A673 (cell line): ENCODE data around the gene GRIN2A. TPM values are rescaled to one million over a fixed set of nuclear protein-coding genes. Genes with fewer than 3 reads are reported as not detected.

Source experiments
- BruUV-seq: library from RNA; stranded (reverse); fragments of 400-500 nt; replicated peaks from 2 replicates; lab custom pipeline; 2021; lab: Mats Ljungman, UMichigan
- CTCF ChIA-PET: fragments of 300-600 bp; sonication (Branson Sonifier 250); formaldehyde crosslinking; loops from one replicate; lab custom pipeline; 2022; ENCODE audit warnings: antibody characterized with exemption; lab: Charles Lee
- POLR2A ChIA-PET: fragments of 300-600 bp; sonication (Branson Sonifier 250); formaldehyde crosslinking; loops from one replicate; lab custom pipeline; 2022; ENCODE audit warnings: antibody characterized with exemption; ENCODE audit not compliant: low non-redundant PET; lab: Charles Lee
- DNase-seq: peaks from one replicate; pipeline ENCODE4 v3.0.0-alpha.2; 2015; ENCODE audit warnings: low spot score
- H3K27ac ChIP-seq: fragments of 200-600 bp; sonication (generic); 2 replicates; pipeline ENCODE4 v1.5.1; 2016; ENCODE audit warnings: mixed run types, low read depth, mild to moderate bottlenecking, mixed read lengths, antibody characterized with exemption, low read length; ENCODE audit not compliant: poor library complexity, severe bottlenecking
- H3K27me3 ChIP-seq: fragments of 200-600 bp; sonication (generic); replicated peaks from 2 replicates; pipeline ENCODE4 v1.6.1; 2017; ENCODE audit warnings: mixed run types, low read depth, mild to moderate bottlenecking, mixed read lengths, antibody characterized with exemption, low read length; ENCODE audit not compliant: insufficient read depth, poor library complexity
- H3K36me3 ChIP-seq: fragments of 200-600 bp; sonication (generic); 2 replicates; pipeline ENCODE4 v1.6.1; 2016; ENCODE audit warnings: mixed run types, mild to moderate bottlenecking, mixed read lengths, antibody characterized with exemption, low read length; ENCODE audit not compliant: insufficient read depth, poor library complexity, severe bottlenecking
- H3K4me1 ChIP-seq: fragments of 200-600 bp; sonication (generic); 2 replicates; pipeline ENCODE4 v1.6.1; 2017; ENCODE audit warnings: mixed run types, mild to moderate bottlenecking, mixed read lengths, antibody characterized with exemption, low read length; ENCODE audit not compliant: insufficient read depth, poor library complexity, severe bottlenecking
- H3K4me3 ChIP-seq: fragments of 200-600 bp; sonication (generic); 2 replicates; pipeline ENCODE4 v1.5.1; 2016; ENCODE audit warnings: low read depth, mixed run types, mild to moderate bottlenecking, mixed read lengths, low read length; ENCODE audit not compliant: poor library complexity, severe bottlenecking
- H3K9me3 ChIP-seq: fragments of 200-600 bp; sonication (generic); 2 replicates; pipeline ENCODE4 v1.6.1; 2016; ENCODE audit warnings: mixed run types, low read depth, mild to moderate bottlenecking, mixed read lengths, antibody characterized with exemption, low read length; ENCODE audit not compliant: poor library complexity, severe bottlenecking
- CTCF ChIP-seq: fragments of 300-800, 200-600 bp; sonication (generic); conservative IDR thresholded peaks from 2 replicates; pipeline ENCODE4 v1.5.1; 2017; ENCODE audit warnings: low read depth, mild to moderate bottlenecking, antibody characterized with exemption, low read length, moderate library complexity, mixed read lengths
- EZH2 ChIP-seq: fragments of 200-600 bp; sonication (generic); IDR thresholded peaks from 2 replicates; pipeline ENCODE4 v1.6.1; 2017; ENCODE audit warnings: borderline replicate concordance, low read depth, mild to moderate bottlenecking, mixed read lengths, antibody characterized with exemption, low read length; ENCODE audit not compliant: poor library complexity, severe bottlenecking
- intact Hi-C: fragments of 100-400 bp; cut with micrococcal nuclease; formaldehyde crosslinking; loops from one replicate; pipeline ENCODE4 v1.10.0; 2022; ENCODE audit not compliant: unreplicated experiment
- total RNA-seq: library from RNA; stranded (reverse); gene quantifications from 2 replicates; pipeline ENCODE4 v1.2.3, GENCODE V29; 2021

GRIN2A gene
- total RNA-seq, 1 experiment from 2014 or later: 1.2 TPM

GRCh38 chr16:9818702-9819101, 363.5 kb downstream of the GRIN2A start:
- Histone ChIP-seq H3K27ac (no peak overlapping the region), H3K9me3 (no peaks in the 10 kb centered on the region), H3K4me3 (no peak overlapping the region), H3K27me3 (no peaks in the 10 kb centered on the region), H3K36me3 (no peaks in the 10 kb centered on the region), H3K4me1 (no peaks in the 10 kb centered on the region)
- ChIA-PET CTCF (no interaction called here), POLR2A (no interaction called here)
- BruUV-seq: no TSS peak
- intact Hi-C loops: no loop called here
- TF ChIP-seq EZH2 (no peak), CTCF (no peak)
- no peak for DNase-seq

- no peak overlapping the region for H3K4me3 ChIP-seq
- CTCF ChIA-PET: no interaction called here
- TF ChIP-seq CTCF: no peak
- no peak for TF ChIP-seq EZH2
Observed at GRCh38 chr16:9817586-9817985, 364.6 kb downstream of the GRIN2A start.

GRCh38 chr16:9816644-9817043, 365.6 kb downstream of the GRIN2A start:
- no peak for TF ChIP-seq CTCF
- TF ChIP-seq EZH2: no peak
- intact Hi-C loops: no loop called here
- Histone ChIP-seq H3K27ac (no peak overlapping the region), H3K4me3 (no peak overlapping the region), H3K4me1 (no peaks in the 10 kb centered on the region), H3K36me3 (no peaks in the 10 kb centered on the region), H3K9me3 (no peaks in the 10 kb centered on the region), H3K27me3 (no peaks in the 10 kb centered on the region)
- BruUV-seq: no TSS peak
- no peak for DNase-seq
- ChIA-PET POLR2A (no interaction called here), CTCF (no interaction called here)

More at GRCh38 chr16:9817586-9817985, 364.6 kb downstream of the GRIN2A start:
- POLR2A ChIA-PET: no interaction called here
- no TSS peak for BruUV-seq
- no peaks in the 10 kb centered on the region for H3K4me1 ChIP-seq
- H3K27ac ChIP-seq: no peak overlapping the region
- intact Hi-C loops: no loop called here
- H3K36me3 ChIP-seq: no peaks in the 10 kb centered on the region
- no peaks in the 10 kb centered on the region for H3K27me3 ChIP-seq
- no peak for DNase-seq
- no peaks in the 10 kb centered on the region for H3K9me3 ChIP-seq
